Body of pancreas (tissue), 4 donors: ENCODE results near the gene USP48. TPM values are rescaled to one million over a fixed set of nuclear protein-coding genes. Genes with fewer than 3 reads are reported as not detected.
A peak's percentile ranks its signal among the peaks of the same experiment; 100 is the strongest.

ENCODE experiments used
- ATAC-seq: fragments of 150-250 bp; one replicate; pipeline ENCODE4 v1.9.1; 2016
- DNase-seq, 4 donors: peaks; one replicate each; pipeline ENCODE4 v3.0.0-alpha.2; 2019
- H3K27ac ChIP-seq, 4 donors: fragments of 200-600 bp; sonication (generic); 1 replicate in 3 of 4; 2 replicates in 1 of 4; pipeline versions ENCODE4 v1.5.1 to v1.6.1; 2016 to 2019; ENCODE audit warnings: mild to moderate bottlenecking in 1 of 4, mixed read lengths in 1 of 4, moderate library complexity in 1 of 4
- H3K27me3 ChIP-seq, 2 donors: fragments of 200-600 bp; sonication (generic); one replicate each; pipeline ENCODE4 v1.6.0; 2016; ENCODE audit warnings: mild to moderate bottlenecking in 1 of 2
- H3K36me3 ChIP-seq, 2 donors: fragments of 200-600 bp; sonication (generic); replicated peaks in 1 of 2; 2 replicates each; pipeline ENCODE4 v1.5.1; 2016; ENCODE audit warnings: low read depth in 2 of 2; ENCODE audit not compliant: insufficient read depth in 1 of 2
- H3K4me1 ChIP-seq: fragments of 200-600 bp; sonication (generic); one replicate; pipeline ENCODE4 v1.6.0; 2016
- H3K4me3 ChIP-seq, 2 donors: fragments of 200-600 bp; sonication (generic); 1 replicate in 1 of 2; 2 replicates in 1 of 2; pipeline ENCODE4 v1.5.1; 2016 to 2019
- H3K9me3 ChIP-seq, 3 donors: fragments of 200-600 bp; sonication (generic); 1 replicate in 2 of 3; 2 replicates in 1 of 3; pipeline ENCODE4 v1.5.1; 2016
- POLR2A ChIP-seq, 3 donors: fragments of 450-650 bp; IDR thresholded peaks; one replicate each; pipeline ENCODE4 v1.6.1; 2016; ENCODE audit warnings: antibody characterized with exemption in 3 of 3, mild to moderate bottlenecking in 2 of 3
- WGBS, 2 donors: methylation state at CpG; one replicate each; pipeline ENCODE4 v1.1.5; 2017; 5-methylcytosine and 5-hydroxymethylcytosine counted together
- intact Hi-C: fragments of 100-400 bp; cut with DNase I; formaldehyde crosslinking; loops from one replicate; pipeline ENCODE4 v1.15.1; 2023
- total RNA-seq, 2 donors: library from RNA; depleted of rRNA; stranded (reverse); fragments of >200 nt; gene quantifications; one replicate each; pipeline ENCODE4 v1.1.0, GENCODE V29; 2016
- TF ChIP-seq, protein P1 (sequence below), 7 experiments: fragments of 450-650 bp in 4 of 7; fragments of 200-600 bp in 3 of 7; sonication (generic) in 3 of 7; IDR thresholded peaks; one replicate each; pipeline ENCODE4 v1.5.1; 2016 to 2019; ENCODE audit warnings: antibody characterized with exemption in 7 of 7

The USP48 gene
- total RNA-seq, 2 donors from 2014 or later, result 25.4 to 72.9 TPM

DNA sequence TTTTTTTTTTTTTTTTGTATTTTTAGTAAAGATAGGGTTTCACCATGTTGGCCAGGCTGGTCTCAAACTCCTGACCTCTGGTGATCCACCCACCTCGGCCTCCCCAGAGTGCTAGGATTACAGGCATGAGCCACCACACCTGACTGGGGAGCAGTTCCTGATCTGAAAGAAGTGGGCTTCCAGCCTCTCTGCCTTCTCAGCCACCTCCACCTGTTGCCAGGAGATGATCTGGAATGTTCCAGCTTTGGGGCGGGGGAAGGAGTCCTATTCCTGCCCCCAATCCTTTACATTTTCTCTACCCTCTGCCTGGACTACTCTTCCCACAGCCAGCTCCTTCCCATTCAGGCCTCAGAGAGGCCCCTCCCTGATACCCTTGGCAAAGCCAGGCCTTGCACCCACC is 141.9 kb downstream of the USP48 start:
- 80 to 85% methylated on average over 2 of the region's 2 CpGs for WGBS, 2 donors
- TF ChIP-seq POLR2A (IDR thresholded peaks at IDR 0.05), result no peak
- TF ChIP-seq, protein P1, sequence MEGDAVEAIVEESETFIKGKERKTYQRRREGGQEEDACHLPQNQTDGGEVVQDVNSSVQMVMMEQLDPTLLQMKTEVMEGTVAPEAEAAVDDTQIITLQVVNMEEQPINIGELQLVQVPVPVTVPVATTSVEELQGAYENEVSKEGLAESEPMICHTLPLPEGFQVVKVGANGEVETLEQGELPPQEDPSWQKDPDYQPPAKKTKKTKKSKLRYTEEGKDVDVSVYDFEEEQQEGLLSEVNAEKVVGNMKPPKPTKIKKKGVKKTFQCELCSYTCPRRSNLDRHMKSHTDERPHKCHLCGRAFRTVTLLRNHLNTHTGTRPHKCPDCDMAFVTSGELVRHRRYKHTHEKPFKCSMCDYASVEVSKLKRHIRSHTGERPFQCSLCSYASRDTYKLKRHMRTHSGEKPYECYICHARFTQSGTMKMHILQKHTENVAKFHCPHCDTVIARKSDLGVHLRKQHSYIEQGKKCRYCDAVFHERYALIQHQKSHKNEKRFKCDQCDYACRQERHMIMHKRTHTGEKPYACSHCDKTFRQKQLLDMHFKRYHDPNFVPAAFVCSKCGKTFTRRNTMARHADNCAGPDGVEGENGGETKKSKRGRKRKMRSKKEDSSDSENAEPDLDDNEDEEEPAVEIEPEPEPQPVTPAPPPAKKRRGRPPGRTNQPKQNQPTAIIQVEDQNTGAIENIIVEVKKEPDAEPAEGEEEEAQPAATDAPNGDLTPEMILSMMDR (IDR thresholded peaks at IDR 0.05), result no peak
- H3K36me3 ChIP-seq, result no peaks in the 10 kb centered on the region

DNA sequence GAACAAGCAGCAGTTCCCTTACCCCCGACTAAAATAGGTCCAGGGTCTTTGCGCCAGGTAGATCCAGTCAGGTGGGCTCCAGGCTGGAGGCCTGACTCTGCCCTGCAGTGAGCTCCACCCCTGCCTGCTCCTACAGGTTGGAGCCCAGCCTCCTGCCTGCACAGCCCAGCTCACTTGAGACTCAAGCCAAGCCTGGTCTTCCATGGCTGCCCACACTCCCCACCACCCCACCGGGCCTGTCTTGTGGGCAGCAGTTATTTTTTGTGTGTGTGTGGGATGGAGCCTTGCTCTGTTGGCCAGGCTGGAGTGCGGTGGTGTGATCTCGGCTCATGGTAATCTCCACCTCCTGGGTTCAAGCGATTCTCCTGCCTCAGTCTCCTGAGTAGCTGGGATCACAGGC is 142.3 kb downstream of the USP48 start:
- Histone ChIP-seq H3K4me1 (peaks cover 65% of the 10 kb centered on the region), H3K27ac (peak overlapping the region; percentile 94 to 99 (median 96)), H3K36me3 (no peaks in the 10 kb centered on the region), H3K4me3 (no peak overlapping the region), H3K9me3 (no peaks in the 10 kb centered on the region), H3K27me3 (no peaks in the 10 kb centered on the region)
- ATAC-seq, result no peak
- WGBS, 2 donors, result 71 to 87% methylated on average over 6 of the region's 6 CpGs
- DNase-seq, result peak in 1 of 4 donors; percentile 43
- TF ChIP-seq, protein P1 (IDR thresholded peaks at IDR 0.05), result no peak
- TF ChIP-seq POLR2A (IDR thresholded peaks at IDR 0.05), result no peak
- intact Hi-C loops, result no loop called here

More for the DNA sequence above, 141.9 kb downstream of the USP48 start:
- intact Hi-C loops, result no loop called here
- no peaks in the 10 kb centered on the region for H3K27me3 ChIP-seq
- H3K27ac ChIP-seq, result peak overlapping the region; percentile 53 to 96 (median 94)
- H3K9me3 ChIP-seq, result no peaks in the 10 kb centered on the region
- peaks cover 61% of the 10 kb centered on the region for H3K4me1 ChIP-seq
- no peak for ATAC-seq
- no peak for DNase-seq
- no peak overlapping the region for H3K4me3 ChIP-seq

DNA sequence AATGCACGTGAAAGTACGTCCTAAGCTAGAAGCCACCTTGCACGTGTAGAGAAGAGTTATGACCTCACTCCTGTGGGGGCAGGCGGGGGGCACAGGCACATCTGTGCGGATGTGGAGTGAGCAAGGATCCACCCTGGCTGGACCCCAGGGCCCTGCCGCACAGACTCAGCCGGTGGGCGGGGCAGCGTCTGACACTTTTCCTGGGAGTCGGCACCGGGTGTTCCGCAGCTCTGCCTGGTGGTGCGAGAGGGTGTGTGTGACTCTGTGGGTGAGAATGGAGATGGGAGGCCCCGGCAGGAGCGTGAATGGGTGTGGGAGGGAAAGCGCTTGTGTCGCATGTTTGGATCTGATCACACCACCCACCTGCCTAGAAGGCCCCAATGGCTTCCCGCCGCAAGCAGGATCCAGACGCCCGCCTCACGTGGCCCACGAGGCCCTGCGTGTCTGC is 143.3 kb downstream of the USP48 start:
- intact Hi-C loops, result no loop called here
- DNase-seq (peak in 3 of 4 donors; percentile 53 to 75 (median 73)), ATAC-seq (no peak)
- 43 to 67% methylated on average over 21 to 24 of the region's 24 CpGs for WGBS, 2 donors
- Histone ChIP-seq H3K4me1 (peaks cover 75% of the 10 kb centered on the region), H3K27ac (peak overlapping the region; percentile 94 to 99 (median 96)), H3K4me3 (no peak overlapping the region), H3K36me3 (no peaks in the 10 kb centered on the region), H3K9me3 (no peaks in the 10 kb centered on the region), H3K27me3 (no peaks in the 10 kb centered on the region)
- TF ChIP-seq POLR2A (IDR thresholded peaks at IDR 0.05), result no peak
- TF ChIP-seq, protein P1 (IDR thresholded peaks at IDR 0.05), result peak in 1 of 7 experiments; percentile 10

DNA sequence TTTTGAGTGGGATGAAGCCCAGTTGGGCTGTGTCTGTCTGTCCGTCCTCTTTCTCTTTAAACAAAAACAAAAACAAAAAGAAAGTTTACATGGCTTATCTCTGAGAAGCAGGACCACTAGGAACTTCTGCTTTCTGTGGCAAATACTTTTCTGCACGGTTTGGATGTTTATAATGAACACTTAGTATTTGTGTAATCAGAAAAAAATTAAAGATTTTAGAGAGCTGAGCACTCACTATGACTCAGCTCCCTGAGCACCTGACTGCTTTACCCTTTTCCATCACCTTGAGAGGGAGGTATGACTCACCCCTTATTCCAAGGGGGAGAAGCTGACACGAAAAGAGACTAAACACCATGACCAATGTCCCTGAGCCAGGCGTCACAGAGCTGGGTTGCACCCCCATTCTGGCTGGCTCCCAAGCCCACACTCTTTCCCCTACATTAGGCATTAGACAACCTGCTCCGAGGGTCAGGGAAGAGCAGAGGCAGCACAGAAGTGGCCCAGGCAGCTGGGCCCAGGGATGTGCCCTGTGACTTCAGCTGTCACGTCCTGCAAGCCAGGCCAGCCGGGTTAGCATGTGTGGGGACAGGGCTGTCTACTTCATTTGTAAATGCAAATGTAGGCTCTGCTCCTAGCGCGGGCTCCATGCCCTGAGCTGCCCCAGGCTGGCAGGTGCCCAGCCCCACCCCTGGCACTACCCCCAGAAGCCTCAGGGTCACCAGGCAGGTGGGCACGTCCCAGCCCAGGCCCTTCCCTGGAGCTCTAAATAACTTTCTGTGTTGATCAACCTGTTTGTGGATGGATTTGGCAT is 144.2 kb downstream of the USP48 start:
- peak; percentile 87 to 93 (median 92) for DNase-seq
- H3K4me3 ChIP-seq, result no peak overlapping the region
- peak overlapping the region; percentile 94 to 99 (median 96) for H3K27ac ChIP-seq
- intact Hi-C loops, result no loop called here
- TF ChIP-seq, protein P1 (IDR thresholded peaks at IDR 0.05), result no peak
- peak in 2 of 3 donors; percentile 45 to 48 for TF ChIP-seq POLR2A (IDR thresholded peaks at IDR 0.05)
- ATAC-seq, result peak; percentile 79
- 5 to 6% methylated on average over 5 to 10 of the region's 10 CpGs for WGBS, 2 donors
- no peaks in the 10 kb centered on the region for H3K27me3 ChIP-seq
- H3K9me3 ChIP-seq, result no peaks in the 10 kb centered on the region
- H3K4me1 ChIP-seq, result peaks cover 84% of the 10 kb centered on the region
- H3K36me3 ChIP-seq, result no peaks in the 10 kb centered on the region
